H9 (cell line): ENCODE measurements around the gene ARHGAP8. TPM values are rescaled to one million over a fixed set of nuclear protein-coding genes. Genes with fewer than 3 reads are reported as not detected.

Experiments used
- DNase-seq: peaks from one replicate; pipeline ENCODE4 v3.0.0-alpha.2; 2017
- H2AFZ ChIP-seq: one replicate; pipeline ENCODE4 v1.6.1; 2013; ENCODE audit warnings: mild to moderate bottlenecking, low read length, control low read depth, moderate library complexity
- H2AK5ac ChIP-seq: 2 replicates; pipeline ENCODE4 v1.6.1; 2013; ENCODE audit warnings: low read length, control low read depth, mixed read lengths; ENCODE audit not compliant: insufficient read length
- H2BK120ac ChIP-seq: one replicate; pipeline ENCODE4 v1.6.1; 2013; ENCODE audit warnings: low read depth, mild to moderate bottlenecking, low read length, control low read depth, inconsistent platforms; ENCODE audit not compliant: poor library complexity, severe bottlenecking
- H2BK12ac ChIP-seq: 2 replicates; pipeline ENCODE4 v1.6.1; 2013; ENCODE audit warnings: low read length, control low read depth, mixed read lengths, low read depth; ENCODE audit not compliant: insufficient read length
- H2BK15ac ChIP-seq: 2 replicates; pipeline ENCODE4 v1.6.1; 2013; ENCODE audit warnings: low read depth, low read length, control low read depth
- H2BK20ac ChIP-seq: one replicate; pipeline ENCODE4 v1.6.1; 2013; ENCODE audit warnings: low read depth, mild to moderate bottlenecking, low read length, control low read depth, inconsistent platforms; ENCODE audit not compliant: poor library complexity, severe bottlenecking
- H2BK5ac ChIP-seq: 2 replicates; pipeline ENCODE4 v1.6.1; 2013; ENCODE audit warnings: low read length, control low read depth, mixed read lengths; ENCODE audit not compliant: insufficient read length
- H3K14ac ChIP-seq: 2 replicates; pipeline ENCODE4 v1.6.1; 2013; ENCODE audit warnings: low read length, control low read depth; ENCODE audit not compliant: insufficient read depth
- H3K18ac ChIP-seq: 2 replicates; pipeline ENCODE4 v1.6.1; 2013; ENCODE audit warnings: low read depth, mild to moderate bottlenecking, mixed read lengths, low read length, control low read depth; ENCODE audit not compliant: insufficient read length
- H3K23ac ChIP-seq: 2 replicates; pipeline ENCODE4 v1.6.1; 2013; ENCODE audit warnings: low read length, control low read depth, mixed read lengths, low read depth; ENCODE audit not compliant: insufficient read length
- H3K23me2 ChIP-seq: 2 replicates; pipeline ENCODE4 v1.6.1; 2013; ENCODE audit warnings: low read depth, mild to moderate bottlenecking, mixed read lengths, low read length, control low read depth; ENCODE audit not compliant: insufficient read length, poor library complexity, severe bottlenecking
- H3K27ac ChIP-seq: 2 replicates; pipeline ENCODE4 v1.5.1; 2013; ENCODE audit warnings: low read length, control low read depth, mixed read lengths, low read depth; ENCODE audit not compliant: insufficient read length
- H3K27me3 ChIP-seq: 2 replicates; pipeline ENCODE4 v1.6.1; 2013; ENCODE audit warnings: low read length, control low read depth, inconsistent platforms; ENCODE audit not compliant: insufficient read depth
- H3K4ac ChIP-seq: 2 replicates; pipeline ENCODE4 v1.6.1; 2013; ENCODE audit warnings: low read depth, mild to moderate bottlenecking, control low read depth, inconsistent platforms, low read length, moderate library complexity
- H3K4me1 ChIP-seq: 2 replicates; pipeline ENCODE4 v1.6.1; 2013; ENCODE audit warnings: low read length, control low read depth, inconsistent platforms; ENCODE audit not compliant: insufficient read depth
- H3K4me2 ChIP-seq: 2 replicates; pipeline ENCODE4 v1.6.1; 2013; ENCODE audit warnings: low read length, control low read depth, mixed read lengths; ENCODE audit not compliant: insufficient read length, insufficient read depth
- H3K56ac ChIP-seq: 2 replicates; pipeline ENCODE4 v1.6.1; 2013; ENCODE audit warnings: low read depth, mild to moderate bottlenecking, mixed read lengths, low read length, control low read depth; ENCODE audit not compliant: insufficient read length
- H3K79me1 ChIP-seq: 2 replicates; pipeline ENCODE4 v1.6.1; 2013; ENCODE audit warnings: low read depth, mild to moderate bottlenecking, moderate library complexity, low read length, control low read depth, inconsistent platforms; ENCODE audit not compliant: insufficient read depth, poor library complexity, severe bottlenecking
- H3K79me2 ChIP-seq: 2 replicates; pipeline ENCODE4 v1.6.1; 2013; ENCODE audit warnings: low read length, control low read depth, inconsistent platforms; ENCODE audit not compliant: insufficient read depth
- H3K9ac ChIP-seq: 2 replicates; pipeline ENCODE4 v1.6.1; 2013; ENCODE audit warnings: low read length, control low read depth, mixed read lengths; ENCODE audit not compliant: insufficient read length; ENCODE audit errors: extremely low read depth
- H3K9me3 ChIP-seq: one replicate; pipeline ENCODE4 v1.6.1; 2013; ENCODE audit warnings: low read depth, low read length, inconsistent platforms; ENCODE audit not compliant: control insufficient read depth
- H3T11ph ChIP-seq: one replicate; pipeline ENCODE4 v1.6.1; 2013; ENCODE audit warnings: mild to moderate bottlenecking, low read length, control low read depth, inconsistent platforms
- H4K20me1 ChIP-seq: one replicate; pipeline ENCODE4 v1.6.1; 2013; ENCODE audit not compliant: control insufficient read depth, insufficient read length, insufficient read depth
- H4K5ac ChIP-seq: 2 replicates; pipeline ENCODE4 v1.6.1; 2013; ENCODE audit warnings: low read depth, mild to moderate bottlenecking, mixed read lengths, low read length, control low read depth; ENCODE audit not compliant: insufficient read length
- H4K8ac ChIP-seq: replicated peaks from 2 replicates; pipeline ENCODE4 v1.6.1; 2013; ENCODE audit warnings: low read length, control low read depth, mixed read lengths, low read depth; ENCODE audit not compliant: insufficient read length
- H4K91ac ChIP-seq: 2 replicates; pipeline ENCODE4 v1.6.1; 2013; ENCODE audit warnings: low read depth, mild to moderate bottlenecking, moderate library complexity, mixed read lengths, low read length, control low read depth; ENCODE audit not compliant: insufficient read length
- H3K27ac Mint-ChIP-seq, 3 experiments: 2 replicates in 2 of 3; 3 replicates in 1 of 3; pipeline ENCODE4 v1.8.0; 2020 to 2021; ENCODE audit warnings: mixed read lengths in 3 of 3, mild to moderate bottlenecking in 1 of 3, moderate library complexity in 1 of 3
- H3K27me3 Mint-ChIP-seq: 2 replicates; pipeline ENCODE4 v1.8.0; 2021; ENCODE audit warnings: low read depth, mild to moderate bottlenecking, moderate library complexity, mixed read lengths
- H3K36me3 Mint-ChIP-seq, 3 experiments: 2 replicates in 2 of 3; 3 replicates in 1 of 3; pipeline ENCODE4 v1.8.0; 2020 to 2021; ENCODE audit warnings: low read depth in 3 of 3, mixed read lengths in 3 of 3; ENCODE audit not compliant: insufficient read depth in 1 of 3
- H3K4me1 Mint-ChIP-seq, 2 experiments: 2 replicates each; pipeline ENCODE4 v1.8.0; 2020; ENCODE audit warnings: mixed read lengths in 2 of 2
- H3K4me3 Mint-ChIP-seq, 2 experiments: 2 replicates in 1 of 2; 3 replicates in 1 of 2; pipeline ENCODE4 v1.8.0; 2020 to 2021; ENCODE audit warnings: mild to moderate bottlenecking in 2 of 2, mixed read lengths in 2 of 2, moderate library complexity in 1 of 2
- H3K9me3 Mint-ChIP-seq, 2 experiments: 2 replicates in 1 of 2; 3 replicates in 1 of 2; pipeline ENCODE4 v1.8.0; 2020; ENCODE audit warnings: mild to moderate bottlenecking in 2 of 2, mixed read lengths in 2 of 2, moderate library complexity in 1 of 2
- WGBS: extraction: QIAGEN DNeasy Blood & Tissue Kit; methylation state at CpG from one replicate; pipeline ENCODE4 v1.1.7; 2013; ENCODE audit warnings: missing lambda C conversion rate, low lambda C conversion rate, mixed read lengths; ENCODE audit not compliant: insufficient read length; ENCODE audit errors: extremely low coverage; 5-methylcytosine and 5-hydroxymethylcytosine counted together
- total RNA-seq: library from RNA; stranded (reverse); gene quantifications from 2 replicates; pipeline ENCODE4 v1.2.1, GENCODE V29; 2021
- TF ChIP-seq, protein P1 (sequence below): fragments of 200-600 bp; sonication (generic); conservative IDR thresholded peaks from 3 replicates; pipeline ENCODE4 v1.8.0; 2021; ENCODE audit warnings: antibody characterized with exemption, mild to moderate bottlenecking

ARHGAP8 gene
- total RNA-seq, 1 experiment from 2014 or later, result 35.4 TPM

- Histone ChIP-seq H3K79me1 (no peaks in the 10 kb centered on the region), H2BK12ac (no peak overlapping the region), H3K14ac (no peak overlapping the region), H3K79me2 (no peaks in the 10 kb centered on the region), H4K5ac (no peak overlapping the region), H3K18ac (no peak overlapping the region), H3K9ac (no peak overlapping the region), H3K27ac (no peak overlapping the region), H2BK15ac (no peak overlapping the region), H4K20me1 (no peaks in the 10 kb centered on the region), H2AFZ (no peak overlapping the region), H3T11ph (no peak overlapping the region), H3K56ac (no peak overlapping the region), H3K9me3 (peaks cover 6% of the 10 kb centered on the region), H2AK5ac (no peak overlapping the region), H2BK20ac (no peak overlapping the region), H3K23me2 (no peaks in the 10 kb centered on the region), H3K4me2 (no peak overlapping the region), H2BK120ac (no peak overlapping the region), H3K4me1 (peaks cover 10% of the 10 kb centered on the region; the same call in 1 of the 2 replicates), H4K91ac (no peak overlapping the region), H3K27me3 (no peaks in the 10 kb centered on the region), H3K23ac (no peak overlapping the region), H4K8ac (no peak overlapping the region), H3K4ac (no peak overlapping the region), H2BK5ac (no peak overlapping the region)
- no peak overlapping the region for H3K4me3 Mint-ChIP-seq
- WGBS, result no CpG with 5 or more reads among the region's 13 CpGs
- peaks cover 22 to 33% of the 10 kb centered on the region in 2 experiments for H3K4me1 Mint-ChIP-seq
- TF ChIP-seq, protein P1, sequence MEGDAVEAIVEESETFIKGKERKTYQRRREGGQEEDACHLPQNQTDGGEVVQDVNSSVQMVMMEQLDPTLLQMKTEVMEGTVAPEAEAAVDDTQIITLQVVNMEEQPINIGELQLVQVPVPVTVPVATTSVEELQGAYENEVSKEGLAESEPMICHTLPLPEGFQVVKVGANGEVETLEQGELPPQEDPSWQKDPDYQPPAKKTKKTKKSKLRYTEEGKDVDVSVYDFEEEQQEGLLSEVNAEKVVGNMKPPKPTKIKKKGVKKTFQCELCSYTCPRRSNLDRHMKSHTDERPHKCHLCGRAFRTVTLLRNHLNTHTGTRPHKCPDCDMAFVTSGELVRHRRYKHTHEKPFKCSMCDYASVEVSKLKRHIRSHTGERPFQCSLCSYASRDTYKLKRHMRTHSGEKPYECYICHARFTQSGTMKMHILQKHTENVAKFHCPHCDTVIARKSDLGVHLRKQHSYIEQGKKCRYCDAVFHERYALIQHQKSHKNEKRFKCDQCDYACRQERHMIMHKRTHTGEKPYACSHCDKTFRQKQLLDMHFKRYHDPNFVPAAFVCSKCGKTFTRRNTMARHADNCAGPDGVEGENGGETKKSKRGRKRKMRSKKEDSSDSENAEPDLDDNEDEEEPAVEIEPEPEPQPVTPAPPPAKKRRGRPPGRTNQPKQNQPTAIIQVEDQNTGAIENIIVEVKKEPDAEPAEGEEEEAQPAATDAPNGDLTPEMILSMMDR, result no peak
- 0 out of 7 replicates have a peak overlapping the region, but pooled peaks of 1 of the 3 experiments have one; percentile 19 for H3K27ac Mint-ChIP-seq
- H3K36me3 Mint-ChIP-seq, result peaks cover 20 to 30% (median 28%) of the 10 kb centered on the region in 3 experiments; a peak in 6 of 7 replicates
- peaks cover 6 to 12% of the 10 kb centered on the region in 2 experiments; a peak in 2 of 5 replicates for H3K9me3 Mint-ChIP-seq
- no peak for DNase-seq
- no peaks in the 10 kb centered on the region for H3K27me3 Mint-ChIP-seq
Measured at GRCh38 chr22:44811141-44811540, 58.8 kb downstream of the ARHGAP8 start.
